Stimulated activated CD8-positive, alpha-beta memory T cell treated with anti-CD3 and anti-CD28 coated beads, Interleukin-12 subunit alpha, Interleukin-12 subunit beta, amount 100 ng/mL, for 4 hours (primary cell): ENCODE measurements around the gene KRTAP1-1.
"Not testable (repeated sequence)": the region's sequence is repeated elsewhere in the genome, so short reads cannot be mapped to it uniquely, and the experiment has no call there.

ENCODE experiments used
- DNase-seq: peaks from one replicate; pipeline ENCODE4 v3.0.0-alpha.2; 2020; ENCODE audit warnings: low read depth

The KRTAP1-1 gene

DNA sequence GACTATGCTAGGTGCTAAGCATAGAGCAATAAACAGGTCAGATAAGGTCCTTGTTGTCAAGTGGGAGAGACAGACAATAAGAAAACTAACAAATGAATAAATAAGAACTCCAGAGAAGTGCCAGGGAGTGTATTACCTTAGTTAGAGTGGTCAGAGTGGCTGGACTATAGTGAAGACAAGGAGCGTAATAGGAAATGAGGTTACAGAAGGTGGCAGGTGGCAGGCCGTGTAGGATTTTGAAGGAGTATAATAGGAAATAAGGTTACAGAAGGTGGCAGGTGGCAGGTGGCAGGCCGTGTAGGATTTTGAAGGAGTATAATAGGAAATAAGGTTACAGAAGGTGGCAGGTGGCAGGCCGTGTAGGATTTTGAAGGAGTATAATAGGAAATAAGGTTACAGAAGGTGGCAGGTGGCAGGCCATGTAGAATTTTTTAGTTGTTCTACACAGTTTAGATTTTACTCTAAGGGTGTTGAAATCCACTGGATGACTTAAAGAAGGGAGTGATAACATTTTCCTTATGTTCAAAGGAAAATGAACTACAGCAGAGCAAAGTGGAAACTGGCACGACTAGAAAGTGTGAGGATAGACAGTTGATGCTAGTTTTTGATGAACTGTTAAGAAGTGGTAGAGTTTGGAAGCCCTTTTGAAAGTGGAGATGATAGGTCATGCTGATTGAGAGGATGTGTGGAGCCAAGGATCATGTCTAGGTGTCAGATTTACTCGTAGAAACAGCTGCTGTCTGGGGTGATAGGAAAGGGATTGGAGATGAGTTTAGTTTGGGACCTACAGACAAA lies 28.7 kb downstream of the KRTAP1-1 start:
- no peak for DNase-seq

DNA sequence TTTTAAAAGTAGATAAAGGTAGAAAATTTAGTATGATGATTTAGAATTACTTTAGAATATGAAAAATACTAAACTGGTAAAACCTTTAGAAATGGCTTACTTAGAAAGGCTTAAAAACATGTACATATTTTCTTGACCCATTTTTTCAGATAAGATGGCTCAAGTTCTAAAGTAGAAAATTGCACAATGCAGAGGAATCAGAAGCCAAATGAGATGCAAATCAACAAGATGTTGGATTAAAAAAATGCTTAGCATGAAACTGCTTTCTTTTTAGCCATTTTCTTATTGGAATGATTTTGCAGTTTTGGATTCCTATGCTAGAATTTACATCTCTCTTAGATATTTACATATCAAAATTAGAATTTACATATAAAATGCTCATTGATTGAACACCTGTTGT lies 30.8 kb downstream of the KRTAP1-1 start:
- DNase-seq: no peak

DNA sequence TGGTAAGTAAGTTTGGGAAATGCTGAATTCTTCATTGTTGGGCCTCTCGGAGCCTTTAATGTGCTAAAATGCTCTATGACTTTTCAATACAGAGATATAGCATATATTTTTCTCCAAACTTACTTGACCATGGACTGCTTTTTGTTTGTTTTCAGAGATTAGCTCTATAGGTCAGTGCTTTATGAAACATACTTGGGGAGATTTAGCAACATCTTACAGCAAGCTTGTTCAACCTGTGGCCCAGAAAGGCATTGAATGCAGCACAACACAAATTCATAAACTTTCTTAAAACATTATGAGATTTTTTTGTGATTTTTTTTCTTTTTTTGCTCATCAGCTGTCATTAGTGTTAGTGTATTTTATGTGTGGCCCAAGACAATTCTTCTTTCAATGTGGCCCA lies 31.3 kb downstream of the KRTAP1-1 start:
- DNase-seq: no peak

DNA sequence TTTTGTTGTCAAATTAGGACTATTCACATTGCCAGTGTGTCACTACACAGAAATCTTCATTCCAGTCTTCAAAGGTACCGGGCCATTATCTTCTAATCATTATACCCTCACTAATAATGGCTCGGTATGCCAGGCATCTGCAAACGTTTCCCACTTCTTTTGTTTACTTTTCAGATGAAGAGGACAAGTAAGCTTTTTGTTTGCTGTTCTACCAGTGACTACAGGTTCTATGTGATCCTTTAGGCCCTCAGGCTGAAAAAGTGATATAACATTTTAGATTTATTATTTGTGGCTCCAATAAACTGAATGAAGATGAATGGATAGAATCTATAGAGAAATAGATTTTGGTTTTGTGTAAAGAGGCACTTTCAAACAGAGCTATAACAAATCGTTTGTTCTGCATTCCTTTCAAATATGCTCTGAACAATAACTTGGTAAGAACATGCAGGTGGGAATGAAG lies 31.9 kb downstream of the KRTAP1-1 start:
- no peak for DNase-seq

DNA sequence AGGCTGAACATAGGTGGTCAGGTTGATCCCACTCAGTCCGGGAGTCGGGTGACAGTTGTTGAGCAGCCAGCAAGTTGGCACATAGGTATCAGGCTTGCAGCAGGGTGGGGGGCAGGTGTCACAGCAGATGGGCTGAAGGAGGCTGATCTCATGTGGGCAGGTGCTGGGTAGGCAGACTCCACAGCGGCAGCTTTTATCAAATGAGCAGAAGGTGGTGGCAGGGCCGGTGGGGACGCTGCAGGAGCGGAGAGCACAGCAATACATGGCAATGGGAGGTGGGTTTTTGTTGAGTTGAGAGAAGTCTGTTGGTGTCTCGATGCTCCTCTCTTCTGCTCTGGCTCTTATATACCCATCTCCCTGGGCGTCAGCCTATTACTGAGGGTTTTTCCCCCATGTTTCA lies 32.4 kb downstream of the KRTAP1-1 start, which contains the start of gene KRTAP3-1:
Gene KRTAP3-1 (minus strand): TSS at position 318 of the 400 bp plus-strand sequence. CDS start 54 bp downstream, at position 264.
- no peak for DNase-seq

DNA sequence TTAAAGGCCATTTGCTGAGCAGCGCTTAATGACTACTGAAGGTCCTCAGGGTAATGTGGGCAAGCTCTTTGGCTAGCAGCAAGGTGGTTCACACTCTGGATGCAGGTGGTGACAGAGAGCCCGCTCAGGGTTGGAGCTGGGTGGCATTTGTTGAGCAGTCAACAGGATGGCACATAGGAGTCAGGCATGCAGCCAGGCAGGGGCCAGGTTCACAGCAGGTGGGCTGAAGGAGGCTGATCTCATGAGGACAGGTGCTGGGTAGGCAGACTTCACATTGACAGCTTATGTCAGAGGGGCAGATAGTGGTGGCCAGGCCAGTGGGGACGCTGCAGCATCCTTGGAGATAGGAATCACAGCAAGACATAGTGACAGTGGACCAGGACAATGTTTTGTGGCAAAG lies 36.9 kb downstream of the KRTAP1-1 start:
- DNase-seq: no peak

DNA sequence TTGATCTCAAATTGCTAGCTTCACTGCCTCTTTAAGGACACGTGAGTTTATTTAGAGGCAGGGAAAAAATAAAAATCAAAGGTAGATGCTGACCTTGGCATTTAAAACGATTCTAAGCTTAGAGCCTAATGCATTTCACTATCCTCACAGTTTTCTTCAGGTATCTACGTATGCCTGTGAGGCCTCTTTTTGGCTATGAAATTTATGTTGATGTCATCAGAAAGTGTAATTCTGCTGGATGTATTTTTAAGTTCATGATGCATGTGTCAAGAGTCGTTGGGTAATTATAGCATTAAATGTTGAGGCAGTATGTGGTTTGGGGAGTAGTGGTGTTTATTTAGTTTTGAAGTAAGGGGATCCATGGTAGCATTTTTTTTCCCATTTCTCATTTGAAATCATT lies 37.3 kb downstream of the KRTAP1-1 start:
- DNase-seq: no peak

DNA sequence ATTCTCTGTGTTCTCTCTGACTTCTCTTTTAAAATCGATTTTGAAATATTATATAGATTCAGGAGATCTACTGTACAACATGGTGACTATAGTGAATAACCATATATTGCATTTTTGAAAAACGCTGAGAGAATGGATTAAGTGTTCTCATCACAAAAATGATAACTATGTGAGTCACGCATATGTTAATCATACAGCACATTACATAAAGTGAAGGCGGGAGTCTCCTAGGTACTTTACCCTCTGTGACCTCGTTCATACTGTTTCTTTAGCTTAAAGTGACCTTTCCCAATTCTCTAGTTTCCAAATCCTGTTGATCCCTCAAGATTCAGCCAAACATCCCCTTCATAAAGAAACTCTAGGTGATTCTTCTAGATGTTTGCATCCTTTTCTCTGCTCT lies 38.4 kb downstream of the KRTAP1-1 start:
- DNase-seq: no peak

DNA sequence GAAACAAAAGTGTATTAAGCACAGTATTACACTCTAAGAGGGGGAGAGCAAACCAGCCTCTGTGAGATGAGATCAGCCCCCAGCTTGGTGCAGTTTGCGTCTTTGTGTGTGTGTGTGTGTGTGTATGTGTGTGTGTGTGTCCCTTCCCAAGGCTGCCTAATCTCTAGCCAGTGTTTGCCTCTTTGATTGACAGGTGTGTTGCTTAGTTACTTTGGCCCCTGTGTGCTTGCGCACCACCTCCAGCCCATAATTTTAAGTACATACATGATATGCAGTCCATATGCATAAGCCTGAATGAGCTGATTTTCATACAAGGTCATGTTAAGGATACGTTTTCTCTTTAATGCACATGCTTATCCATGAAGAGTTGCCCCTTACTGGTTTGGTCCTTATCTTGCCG lies 39.5 kb downstream of the KRTAP1-1 start:
- no peak for DNase-seq

DNA sequence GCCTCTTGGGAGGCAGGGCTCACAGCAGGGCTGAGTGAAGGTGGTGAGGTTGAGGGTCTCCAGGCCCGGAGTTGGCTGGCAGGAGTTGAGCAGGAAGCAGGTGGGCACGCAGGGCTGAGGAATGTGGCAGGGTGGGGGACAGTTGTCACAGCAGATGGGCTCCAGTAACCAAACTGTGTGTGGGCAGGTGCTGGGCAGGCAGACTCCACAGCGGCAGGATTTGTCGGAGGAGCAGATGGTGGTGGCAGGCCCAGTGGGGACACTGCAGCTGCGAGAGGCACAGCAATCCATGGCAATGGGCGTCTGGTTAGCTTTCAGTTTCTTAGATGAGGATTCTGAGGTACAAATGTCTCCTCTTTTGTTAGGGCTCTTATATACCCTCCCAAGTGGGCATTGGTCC lies 41.7 kb downstream of the KRTAP1-1 start, which contains the start of gene KRTAP3-2:
Gene KRTAP3-2 (minus strand): TSS at position 344 of the 400 bp plus-strand sequence. CDS start 53 bp downstream, at position 291.
- DNase-seq: not testable (repeated sequence)

DNA sequence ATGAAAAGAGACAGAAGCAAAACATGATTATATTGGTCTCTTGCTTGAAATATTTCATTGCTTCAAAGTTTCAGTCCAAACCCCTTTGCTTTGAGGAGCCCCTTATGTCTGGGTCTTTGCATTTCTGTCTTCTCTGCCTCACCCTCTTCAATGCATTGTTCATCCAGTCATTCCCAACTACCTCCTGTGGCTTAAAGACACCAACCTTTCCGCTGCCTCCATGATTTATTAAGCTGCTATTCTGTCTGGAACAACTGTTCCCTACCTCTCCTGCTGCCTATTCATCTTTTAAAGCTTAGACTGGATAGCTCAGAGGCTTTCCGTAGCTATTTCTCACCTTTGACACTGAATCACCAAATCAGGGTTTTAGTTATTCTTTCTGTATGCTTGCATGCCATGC lies 43.9 kb downstream of the KRTAP1-1 start:
- no peak for DNase-seq

DNA sequence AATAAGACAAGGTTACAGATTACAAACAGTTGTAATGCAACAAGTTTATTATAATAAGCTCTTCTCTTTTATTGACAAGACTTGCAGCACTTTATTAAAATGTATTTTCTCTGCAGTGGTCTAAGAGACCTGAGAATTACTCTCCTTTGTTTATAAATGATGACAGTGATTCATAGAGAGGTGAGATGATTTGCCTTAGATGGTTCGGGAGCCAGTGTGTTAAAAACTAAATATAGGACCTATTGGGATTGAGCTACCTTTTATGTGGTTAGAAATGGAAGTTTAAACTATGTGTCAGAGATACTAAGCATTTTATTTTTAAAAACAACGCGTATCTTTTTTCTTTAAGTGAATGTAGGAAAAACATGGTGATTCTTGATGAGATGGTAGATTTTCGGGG lies 44.4 kb downstream of the KRTAP1-1 start:
- DNase-seq: no peak

DNA sequence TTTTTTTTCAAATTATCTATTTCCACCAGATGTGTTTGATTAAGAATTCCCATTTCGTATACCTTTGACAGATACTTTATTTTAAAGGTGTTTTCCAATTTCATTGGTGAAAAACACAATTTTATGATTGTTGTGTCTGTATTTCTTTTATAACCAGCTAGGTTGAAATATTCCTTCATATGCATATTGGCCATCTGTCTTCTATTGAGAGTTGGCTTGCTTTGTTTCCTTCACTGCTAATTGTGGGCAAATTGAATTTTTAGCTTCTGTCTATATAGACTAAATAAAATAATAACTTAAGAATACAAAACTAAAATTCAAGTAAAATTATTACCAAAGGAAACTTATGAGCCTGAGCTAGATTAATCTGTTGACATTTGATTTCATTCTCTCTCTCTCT lies 46.1 kb downstream of the KRTAP1-1 start:
- no peak for DNase-seq

DNA sequence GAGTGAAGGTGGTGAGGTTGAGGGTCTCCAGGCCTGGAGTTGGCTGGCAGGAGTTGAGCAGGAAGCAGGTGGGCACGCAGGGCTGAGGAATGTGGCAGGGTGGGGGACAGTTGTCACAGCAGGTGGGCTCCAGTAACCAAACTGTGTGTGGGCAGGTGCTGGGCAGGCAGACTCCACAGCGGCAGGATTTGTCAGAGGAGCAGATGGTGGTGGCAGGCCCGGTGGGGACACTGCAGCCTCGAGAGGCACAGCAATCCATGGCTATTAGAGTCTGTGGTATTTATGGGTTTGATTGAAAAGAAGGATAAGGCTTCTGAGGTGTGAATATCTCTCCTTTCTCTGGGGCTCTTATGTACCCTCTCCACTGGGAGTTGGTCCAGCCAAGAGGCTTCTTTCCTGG lies 47.4 kb downstream of the KRTAP1-1 start, which contains the start of gene KRTAP3-3:
Gene KRTAP3-3 (minus strand): TSS at position 326 of the 400 bp plus-strand sequence. CDS start 67 bp downstream, at position 259.
- DNase-seq: no peak

DNA sequence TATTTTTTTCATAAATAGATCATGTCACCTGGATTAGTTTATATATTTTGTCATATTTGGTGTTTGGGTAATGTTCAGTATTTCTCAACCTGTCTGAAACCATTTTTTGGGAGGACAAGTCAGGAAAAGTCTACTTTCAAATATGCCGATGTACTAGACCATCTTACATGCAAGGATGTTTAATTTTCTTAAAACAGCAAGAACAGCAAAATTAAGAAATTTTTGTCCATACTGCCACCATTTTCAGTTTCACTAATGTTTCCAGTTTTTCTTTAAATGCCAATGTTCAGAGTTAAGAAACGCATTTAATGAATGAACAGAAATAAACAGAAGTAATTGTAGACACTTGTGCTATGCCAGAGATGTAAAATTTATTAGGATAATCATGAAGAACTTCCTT lies 48.2 kb downstream of the KRTAP1-1 start:
- DNase-seq: no peak

DNA sequence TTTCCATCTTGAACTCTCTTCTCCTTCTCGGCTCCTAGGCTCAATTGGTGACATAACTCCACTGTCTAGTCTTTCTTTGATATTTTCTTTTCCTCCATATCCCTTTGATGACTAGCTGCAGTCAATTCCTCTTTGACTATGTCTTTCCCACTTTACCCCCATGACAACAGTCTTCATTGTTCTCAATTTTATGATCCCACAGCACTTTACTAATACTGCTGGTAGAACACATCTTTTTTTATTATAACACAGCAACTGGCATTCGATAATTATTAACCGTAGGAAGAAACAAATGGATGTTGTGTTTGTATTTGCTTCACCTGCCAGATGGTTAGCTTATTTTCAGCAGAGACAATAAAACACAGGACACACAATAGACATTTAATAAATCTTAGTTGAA lies 48.6 kb downstream of the KRTAP1-1 start:
- no peak for DNase-seq
